GM10266 (cell line): ENCODE measurements around the gene WNT3A.

Experiments
- DNase-seq: peaks from one replicate; pipeline ENCODE4 v3.0.0; 2012; ENCODE audit errors: extremely low spot score
- TF ChIP-seq, protein P1 (sequence below): IDR thresholded peaks from 2 replicates; pipeline ENCODE4 v1.5.1; 2012; ENCODE audit warnings: mild to moderate bottlenecking, low read depth; ENCODE audit not compliant: control insufficient read depth, insufficient read depth; ENCODE audit errors: missing control alignments

WNT3A gene

DNA sequence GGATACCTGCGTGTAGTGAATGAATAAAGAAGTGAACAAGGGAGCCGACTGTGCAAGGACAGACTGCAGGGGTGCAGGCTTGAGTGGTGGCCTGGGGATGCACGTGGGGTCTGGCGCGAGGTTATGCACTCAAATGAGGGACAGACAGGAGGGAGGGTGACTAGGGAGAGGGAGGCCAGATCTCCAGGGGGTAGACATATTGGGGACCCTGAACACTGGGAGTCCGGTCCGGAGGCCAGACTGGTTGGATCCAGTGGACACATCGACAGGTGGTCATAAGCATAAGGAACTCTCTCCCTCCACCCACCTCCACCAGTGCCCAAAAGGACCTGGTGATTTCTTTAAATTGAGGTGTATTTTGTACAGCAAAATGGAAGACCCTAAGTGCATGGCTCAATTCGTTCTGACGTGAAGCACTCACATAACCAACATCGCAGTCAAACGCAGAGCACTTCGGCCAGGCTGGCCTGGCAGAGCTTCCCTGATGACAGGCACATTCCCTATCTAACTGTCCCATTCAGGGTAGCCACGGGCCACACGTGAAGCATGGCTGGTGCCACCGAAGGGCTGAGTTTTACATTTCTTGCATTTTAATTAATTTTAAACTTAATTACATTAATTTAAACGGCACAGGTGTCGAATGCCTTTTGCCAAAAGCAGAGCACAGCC is 14.0 kb downstream of the WNT3A start:
- no peak for DNase-seq
- TF ChIP-seq, protein P1, sequence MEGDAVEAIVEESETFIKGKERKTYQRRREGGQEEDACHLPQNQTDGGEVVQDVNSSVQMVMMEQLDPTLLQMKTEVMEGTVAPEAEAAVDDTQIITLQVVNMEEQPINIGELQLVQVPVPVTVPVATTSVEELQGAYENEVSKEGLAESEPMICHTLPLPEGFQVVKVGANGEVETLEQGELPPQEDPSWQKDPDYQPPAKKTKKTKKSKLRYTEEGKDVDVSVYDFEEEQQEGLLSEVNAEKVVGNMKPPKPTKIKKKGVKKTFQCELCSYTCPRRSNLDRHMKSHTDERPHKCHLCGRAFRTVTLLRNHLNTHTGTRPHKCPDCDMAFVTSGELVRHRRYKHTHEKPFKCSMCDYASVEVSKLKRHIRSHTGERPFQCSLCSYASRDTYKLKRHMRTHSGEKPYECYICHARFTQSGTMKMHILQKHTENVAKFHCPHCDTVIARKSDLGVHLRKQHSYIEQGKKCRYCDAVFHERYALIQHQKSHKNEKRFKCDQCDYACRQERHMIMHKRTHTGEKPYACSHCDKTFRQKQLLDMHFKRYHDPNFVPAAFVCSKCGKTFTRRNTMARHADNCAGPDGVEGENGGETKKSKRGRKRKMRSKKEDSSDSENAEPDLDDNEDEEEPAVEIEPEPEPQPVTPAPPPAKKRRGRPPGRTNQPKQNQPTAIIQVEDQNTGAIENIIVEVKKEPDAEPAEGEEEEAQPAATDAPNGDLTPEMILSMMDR: no peak

DNA sequence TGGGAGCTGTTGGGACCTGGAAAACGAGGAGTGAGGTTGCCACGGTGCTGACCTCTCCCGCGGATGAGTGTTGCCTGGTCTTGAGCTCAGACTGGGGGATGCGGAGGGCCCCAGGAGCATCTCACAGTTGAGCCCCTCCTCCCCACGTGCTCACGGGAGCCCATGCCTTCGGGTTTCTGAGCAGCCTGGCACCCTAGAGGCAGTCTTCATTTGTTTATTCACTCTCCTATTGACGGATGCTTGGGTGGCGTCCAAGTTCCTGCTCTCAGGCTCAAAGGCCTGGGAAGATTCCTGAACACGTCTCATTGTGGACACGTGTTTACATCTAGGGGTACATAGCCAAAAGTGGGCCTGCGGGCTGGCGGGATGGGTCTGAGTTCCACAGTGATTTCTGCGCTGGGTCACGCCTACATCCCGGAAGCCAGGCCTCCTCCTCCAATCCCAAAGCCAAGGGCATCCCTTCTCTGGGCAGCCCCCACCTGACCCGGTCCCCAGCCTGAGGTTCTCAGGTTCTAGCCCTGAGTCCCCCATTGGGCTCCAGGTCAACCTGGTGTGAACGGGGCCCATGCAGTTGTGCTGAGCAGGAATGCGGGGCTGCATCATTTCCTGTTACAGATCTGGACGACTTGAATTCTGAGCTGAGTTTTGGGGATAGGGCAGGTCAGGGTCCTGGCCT is 14.7 kb downstream of the WNT3A start:
- DNase-seq: no peak
- TF ChIP-seq, protein P1: no peak

DNA sequence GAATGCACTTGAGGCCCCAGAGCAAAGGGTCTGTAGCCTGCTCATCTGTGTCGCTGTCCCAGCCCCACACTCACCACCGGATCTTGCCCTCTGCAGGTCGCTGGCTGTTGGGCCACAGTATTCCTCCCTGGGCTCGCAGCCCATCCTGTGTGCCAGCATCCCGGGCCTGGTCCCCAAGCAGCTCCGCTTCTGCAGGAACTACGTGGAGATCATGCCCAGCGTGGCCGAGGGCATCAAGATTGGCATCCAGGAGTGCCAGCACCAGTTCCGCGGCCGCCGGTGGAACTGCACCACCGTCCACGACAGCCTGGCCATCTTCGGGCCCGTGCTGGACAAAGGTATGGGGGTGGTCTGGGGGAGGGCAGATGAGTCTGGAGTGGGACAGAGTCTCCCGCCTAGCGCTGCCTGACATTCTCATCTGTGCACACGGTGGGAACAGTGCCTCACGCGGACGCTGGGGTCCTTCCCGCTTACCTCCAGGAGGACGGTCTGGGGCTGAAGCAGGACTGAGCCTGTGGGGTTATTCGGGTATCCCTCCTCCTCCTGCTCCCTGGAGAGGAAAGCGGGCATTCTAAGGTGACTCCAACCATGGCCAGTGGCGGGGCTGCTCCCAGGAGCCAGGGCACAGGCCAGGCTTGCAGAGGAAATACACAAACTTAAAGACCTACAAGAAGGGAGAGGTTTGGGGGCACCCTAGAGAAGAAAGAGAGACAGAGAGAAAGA is 15.9 kb downstream of the WNT3A start:
- TF ChIP-seq, protein P1: no peak
- DNase-seq: no peak

DNA sequence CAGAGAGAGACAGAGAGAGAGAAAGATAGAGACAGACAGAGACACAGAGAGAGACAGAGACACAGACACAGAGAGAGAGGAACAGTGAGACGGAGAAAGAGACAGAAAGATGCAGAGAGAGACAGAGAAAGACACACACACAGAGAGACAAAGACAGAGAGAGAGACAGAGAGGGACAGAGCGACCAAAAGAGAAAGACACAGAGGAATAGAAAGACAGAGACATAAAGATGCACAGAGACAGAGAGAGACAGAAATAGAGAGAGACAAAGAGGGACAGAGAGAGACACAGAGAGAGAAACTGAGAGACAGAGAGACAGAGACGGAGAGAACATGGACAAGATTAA is 16.5 kb downstream of the WNT3A start:
- no peak for DNase-seq
- TF ChIP-seq, protein P1: no peak

DNA sequence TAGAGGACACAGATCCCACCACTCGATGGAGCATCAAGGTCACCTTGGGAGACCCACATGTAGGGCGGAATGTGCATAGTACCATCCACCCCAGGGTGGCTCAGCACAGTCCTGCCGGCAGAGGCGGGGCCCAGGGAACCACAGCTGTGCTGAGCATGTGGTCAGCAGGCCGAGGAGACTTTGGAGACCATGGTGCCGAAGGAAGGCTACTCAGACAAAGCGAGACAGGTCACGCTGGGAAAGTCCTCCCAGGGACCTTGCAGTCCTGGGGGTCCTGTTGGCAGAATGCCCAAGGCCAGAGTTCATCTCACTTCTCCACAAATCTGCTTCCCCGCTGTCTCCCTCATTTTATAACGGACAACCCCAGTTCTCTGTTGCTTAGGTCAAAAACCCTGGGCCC is 22.5 kb downstream of the WNT3A start:
- TF ChIP-seq, protein P1: no peak
- DNase-seq: no peak

DNA sequence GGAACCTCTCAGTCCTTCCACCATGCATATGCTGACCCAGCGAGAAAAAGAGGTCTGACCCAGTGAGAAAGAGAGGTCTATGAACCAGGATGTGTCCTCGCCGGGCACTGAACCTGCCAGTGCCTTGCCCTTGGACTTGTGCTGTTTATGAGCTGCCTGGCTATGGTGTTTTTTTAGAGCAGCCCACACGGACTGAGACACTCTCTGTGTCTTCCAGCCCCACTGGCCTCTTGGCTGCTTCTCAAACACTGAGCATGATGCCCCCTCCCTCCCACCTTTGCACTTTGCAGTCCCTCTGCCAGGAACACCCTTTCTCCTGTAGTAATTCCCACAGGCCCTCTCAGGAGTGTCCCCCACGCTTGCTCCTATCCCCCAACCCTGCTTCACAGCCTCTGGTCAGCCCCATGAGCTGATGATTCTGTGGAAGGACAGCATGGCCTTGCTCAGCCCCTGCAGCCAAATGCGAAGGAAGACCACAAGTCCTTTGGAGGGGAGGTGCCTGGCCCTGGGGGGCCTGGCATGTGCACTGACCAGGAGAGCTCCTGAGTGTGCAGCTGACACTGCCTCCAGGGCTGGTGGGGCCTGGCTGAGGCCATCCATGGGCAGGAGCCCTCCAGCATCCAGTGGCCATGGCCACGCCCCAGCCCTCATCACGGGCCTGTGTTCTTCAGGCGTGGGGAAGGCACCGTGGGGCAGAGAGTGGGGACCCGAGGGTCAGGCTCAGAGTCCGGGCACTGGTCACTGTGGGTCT is 23.8 kb downstream of the WNT3A start:
- no peak for DNase-seq
- TF ChIP-seq, protein P1: no peak
